ENCODE data around the gene MFSD2A.

The MFSD2A gene

GRCh38 chr1:40017951-40018575 lies 63.1 kb downstream of the MFSD2A start:
- Histone ChIP-seq H3K9me3 (ENCODE audit: control insufficient read depth, low read length) (no peaks in the 10 kb centered on the region), H3K4me3 (ENCODE audit: low read depth, low read length) (no peak overlapping the region), H3K79me2 (no peaks in the 10 kb centered on the region), H3K27me3 (ENCODE audit: control insufficient read depth, insufficient read depth, low read length) (no peaks in the 10 kb centered on the region), H3K36me3 (ENCODE audit: control insufficient read depth, insufficient read depth, low read length) (no peaks in the 10 kb centered on the region), H2AFZ (no peak overlapping the region), H3K9ac (no peak overlapping the region), H3K4me1 (no peaks in the 10 kb centered on the region), H3K27ac (no peak overlapping the region), H3K4me2 (ENCODE audit: low read length) (no peak overlapping the region)
- TF ChIP-seq CTCF (IDR thresholded peaks at IDR 0.05), result no peak

Data from parathyroid adenoma (tissue), 2 donors.